ENCODE results near the gene PTPN3. TPM values are rescaled to one million over a fixed set of nuclear protein-coding genes. Genes with fewer than 3 reads are reported as not detected.
A peak's percentile ranks its signal among the peaks of the same experiment; 100 is the strongest.

PTPN3 gene
- total and polyA plus RNA-seq, 9 of the 15 experiments (the other 6 are each of a cell fraction or from before 2014, with no cell fraction given): 0.02 TPM; not detected in 8

DNA sequence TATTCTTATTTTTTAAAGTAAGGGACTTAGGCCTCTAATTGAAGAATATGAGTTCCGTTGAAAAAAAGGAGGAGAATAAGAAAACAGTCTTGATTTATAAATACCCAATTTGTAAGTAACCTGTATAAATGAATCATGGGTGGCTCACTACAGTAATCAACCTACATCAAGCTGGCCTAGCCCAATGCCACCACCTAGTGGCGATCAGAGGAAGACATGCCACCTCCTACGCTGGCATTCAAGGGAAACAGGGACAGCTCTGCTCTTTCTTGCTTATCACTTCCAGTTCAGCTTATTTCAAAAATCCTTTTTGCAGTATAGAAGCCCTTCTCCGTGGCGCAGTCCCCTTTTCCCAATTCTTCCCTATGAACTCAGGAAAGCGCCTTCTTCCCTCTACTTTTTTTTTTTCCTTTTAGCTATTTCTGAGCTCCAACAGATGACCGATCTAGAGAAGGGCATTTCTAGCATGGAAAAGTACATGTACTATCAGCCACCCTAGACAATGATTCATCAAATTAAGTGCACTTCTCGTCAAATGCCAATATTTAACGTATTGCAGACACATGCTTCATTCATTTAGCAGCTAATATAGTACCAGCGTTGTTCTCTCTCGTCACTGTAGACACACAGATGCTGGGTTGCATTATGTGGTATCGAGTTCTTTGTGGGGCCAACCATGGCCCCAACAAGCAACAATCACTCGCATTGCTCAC is 28.3 kb downstream of the PTPN3 start:
- in situ Hi-C loops (cut with MboI): no loop called here
- Histone ChIP-seq H3K9me3 (replicated peaks; ENCODE audit: control insufficient read depth, insufficient read depth, low read depth, low read length) (no peaks in the 10 kb centered on the region; the same call in 1 of the 2 replicates), H3K79me2 (ENCODE audit: control insufficient read depth, insufficient read depth, low read length) (no peaks in the 10 kb centered on the region), H3K4me3 (no peak overlapping the region), H3K27ac (ENCODE audit: extremely low read depth, low read depth, low read length) (no peak overlapping the region), H3K4me1 (replicated peaks in 1 of 2; ENCODE audit: control insufficient read depth in 2 of 2, insufficient read depth in 2 of 2, low read length in 2 of 2) (no peaks in the 10 kb centered on the region), H3K36me3 (ENCODE audit: control insufficient read depth, insufficient read depth, low read length) (no peaks in the 10 kb centered on the region), H3K9ac (ENCODE audit: insufficient read depth in 1 of 2, low read depth in 2 of 2, low read length in 2 of 2) (no peak overlapping the region), H3K4me2 (ENCODE audit: insufficient read depth, low read length) (no peak overlapping the region), H4K20me1 (replicated peaks; ENCODE audit: control insufficient read depth, insufficient read depth, low read length) (no peaks in the 10 kb centered on the region), H3K27me3 (ENCODE audit: control insufficient read depth in 2 of 2, insufficient read depth in 2 of 2, low read length in 2 of 2) (peaks cover 6 to 27% of the 10 kb centered on the region in 2 experiments; a peak in 4 of 5 replicates), H2AFZ (ENCODE audit: low read depth, low read length) (no peak overlapping the region), H3K9me1 (ENCODE audit: control insufficient read depth, insufficient read depth, low read length) (no peaks in the 10 kb centered on the region)
- intact Hi-C loops (cut with micrococcal nuclease): loop anchor here (1.0 to 5.0 kb wide), 2 partner anchors 30 to 273 kb away; no protein-coding TSS in a partner anchor
- ChIA-PET POLR2A (interaction anchor here (0.7 to 1.0 kb wide), 2 partner anchors 31 to 355 kb away, joined by 3 read pairs; no protein-coding TSS in a partner anchor), CTCF (ENCODE audit: low intra/inter-chr PET ratio) (interaction anchor here (0.8 to 1.0 kb wide), 3 partner anchors 29 to 149 kb away, joined by 3 to 7 read pairs (median 4); no protein-coding TSS in a partner anchor)
- FAIRE-seq: peak; percentile 94
- peak; percentile 52 to 64 (median 56) for DNase-seq (ENCODE audit: extremely low read depth in 1 of 4, low spot score in 3 of 4)
- no TSS peak for BruUV-seq (replicated peaks)
- WGBS (ENCODE audit: insufficient coverage, low coverage, missing lambda C conversion rate): 3% methylated on average over 13 of the region's 13 CpGs
- ATAC-seq: peak; percentile 96
- no peak for TF ChIP-seq RBM39 (optimal IDR thresholded peaks at IDR 0.05; ENCODE audit: low read depth, low read length)
- no peak for TF ChIP-seq MAFK (IDR thresholded peaks at IDR 0.05; ENCODE audit: low read length)
- TF ChIP-seq TCF7 (IDR thresholded peaks at IDR 0.05; ENCODE audit: borderline replicate concordance): no peak
- peak; percentile 31; the same call in 1 of the 2 replicates for TF ChIP-seq STAG1 (CRISPR knock-in tag; IDR thresholded peaks at IDR 0.05; ENCODE audit: borderline replicate concordance)
- TF ChIP-seq SMC3 (conservative IDR thresholded peaks at IDR 0.05; ENCODE audit: insufficient read depth, low read depth, low read length): peak; percentile 49
- peak; percentile 74 to 87 (median 80) for TF ChIP-seq CTCF (IDR thresholded peaks at IDR 0.05 in 2 of 3, conservative IDR thresholded peaks at IDR 0.05 in 1 of 3; ENCODE audit: insufficient read depth in 2 of 3, low read depth in 1 of 3, low read length in 3 of 3)
- TF ChIP-seq REST (IDR thresholded peaks at IDR 0.05; ENCODE audit: borderline replicate concordance): peak; percentile 24; the same call in 1 of the 2 replicates
- TF ChIP-seq REST (CRISPR knock-in tag; IDR thresholded peaks at IDR 0.05; ENCODE audit: low read depth): no peak
- TF ChIP-seq SNRNP70 (optimal IDR thresholded peaks at IDR 0.05; ENCODE audit: low read depth, low read length): no peak
- peak; percentile 67 to 78 for TF ChIP-seq RAD21 (CRISPR knock-in tag; conservative IDR thresholded peaks at IDR 0.05 in 1 of 2, IDR thresholded peaks at IDR 0.05 in 1 of 2)
